Fibroblast of villous mesenchyme (primary cell): ENCODE measurements around the gene TMEM33. TPM values are rescaled to one million over a fixed set of nuclear protein-coding genes. Genes with fewer than 3 reads are reported as not detected.

Source experiments
- DNase-seq: peaks from one replicate; pipeline ENCODE4 v3.0.0-alpha.2; 2010; ENCODE audit warnings: low read depth
- H3K4me3 ChIP-seq: 2 replicates; pipeline ENCODE4 v1.5.1; 2011; ENCODE audit warnings: low read depth, mild to moderate bottlenecking, low read length
- CTCF ChIP-seq: IDR thresholded peaks from 2 replicates; pipeline ENCODE4 v1.5.1; 2012; ENCODE audit warnings: low read depth, mild to moderate bottlenecking, low read length; ENCODE audit not compliant: insufficient read depth
- total RNA-seq: library from RNA; depleted of rRNA; stranded (reverse); fragments of >200 nt; gene quantifications from 2 replicates; pipeline ENCODE4 v1.2.3, GENCODE V29; 2012

TMEM33 gene
- total RNA-seq, 1 donor, result 58.7 TPM

GRCh38 chr4:41935652-41936021 lies 408 bp downstream of the TMEM33 start:
- TF ChIP-seq CTCF, result no peak
- DNase-seq, result peak; percentile 44
- peak overlapping the region; percentile 99 for H3K4me3 ChIP-seq

- no peak for TF ChIP-seq CTCF
- H3K4me3 ChIP-seq, result no peak overlapping the region
- DNase-seq, result peak; percentile 91
These were observed 3.9 kb downstream of the TMEM33 start for GRCh38 chr4:41939016-41939626.

GRCh38 chr4:41940834-41941233 lies 5.6 kb downstream of the TMEM33 start:
- DNase-seq, result peak; percentile 10
- no peak overlapping the region for H3K4me3 ChIP-seq
- no peak for TF ChIP-seq CTCF

- TF ChIP-seq CTCF, result no peak
- DNase-seq, result peak; percentile 12
- no peak overlapping the region for H3K4me3 ChIP-seq
These were observed 8.3 kb downstream of the TMEM33 start for GRCh38 chr4:41943506-41943905.

- no peak for DNase-seq
- no peak overlapping the region for H3K4me3 ChIP-seq
- no peak for TF ChIP-seq CTCF
These were observed 8.9 kb downstream of the TMEM33 start for GRCh38 chr4:41944089-41944488.

GRCh38 chr4:41949531-41949930 lies 14.3 kb downstream of the TMEM33 start:
- no peak for DNase-seq
- no peak for TF ChIP-seq CTCF
- H3K4me3 ChIP-seq, result no peak overlapping the region

- no peak overlapping the region for H3K4me3 ChIP-seq
- DNase-seq, result peak; percentile 23
- peak; percentile 35 for TF ChIP-seq CTCF
These were observed 22.4 kb downstream of the TMEM33 start for GRCh38 chr4:41957634-41958033.
